GM18858 (cell line): ENCODE data around the gene SGK1.
"Not testable (repeated sequence)": the region's sequence is repeated elsewhere in the genome, so short reads cannot be mapped to it uniquely, and the experiment has no call there.

Source experiments
- ATAC-seq: cut with Tn5 transposase; IDR thresholded peaks from one replicate; pipeline ENCODE4 v1.9.1; 2021; ENCODE audit not compliant: unreplicated experiment

SGK1 gene

DNA sequence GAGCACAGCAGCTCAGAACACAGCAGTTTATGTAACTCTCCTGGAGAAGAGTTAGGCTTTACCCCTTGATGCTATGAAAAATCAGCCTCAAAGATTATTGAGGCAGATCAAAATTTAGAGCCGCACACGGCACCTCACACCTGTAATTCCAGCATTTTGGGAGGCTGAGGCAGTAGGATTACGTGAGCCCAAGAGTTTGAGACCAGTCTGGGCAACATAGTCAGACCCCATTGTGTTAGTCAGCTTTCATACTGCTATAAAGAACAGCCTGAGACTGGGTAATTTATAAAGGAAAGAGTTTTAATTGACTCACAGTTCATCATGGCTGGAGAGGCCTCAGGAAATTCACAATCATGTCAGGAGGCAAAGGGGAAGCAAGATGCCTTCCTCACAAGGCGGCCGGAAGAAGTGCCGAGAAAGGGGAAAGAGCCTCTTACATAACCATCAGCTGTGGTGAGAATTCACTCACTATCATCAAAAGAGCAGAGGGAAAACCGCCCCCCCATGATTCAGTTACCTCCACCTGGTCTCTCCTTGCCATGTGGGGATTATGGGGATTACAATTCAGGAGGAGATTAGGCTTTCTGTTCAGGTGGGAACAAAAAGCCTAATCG is 87.7 kb downstream of the SGK1 start:
- ATAC-seq, result no peak

DNA sequence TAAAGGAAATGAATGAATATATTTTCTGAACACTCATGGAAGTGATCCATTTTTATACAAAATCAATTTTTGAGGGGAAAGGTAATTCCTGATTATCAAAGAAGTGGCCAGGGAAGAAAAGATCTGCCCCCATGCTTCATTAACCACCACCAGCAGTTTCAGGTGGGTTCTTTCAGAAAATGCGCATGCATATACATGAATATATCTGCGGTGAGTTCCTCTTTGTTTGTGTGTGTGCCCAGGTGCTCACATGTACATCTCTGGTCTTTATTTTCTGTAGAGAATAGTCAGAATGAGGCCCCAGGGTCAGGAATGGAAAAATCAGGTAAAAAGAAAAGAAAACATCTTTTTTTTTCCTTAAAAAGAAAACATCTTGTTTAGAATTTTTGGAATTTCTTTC is 88.4 kb downstream of the SGK1 start:
- no peak for ATAC-seq

DNA sequence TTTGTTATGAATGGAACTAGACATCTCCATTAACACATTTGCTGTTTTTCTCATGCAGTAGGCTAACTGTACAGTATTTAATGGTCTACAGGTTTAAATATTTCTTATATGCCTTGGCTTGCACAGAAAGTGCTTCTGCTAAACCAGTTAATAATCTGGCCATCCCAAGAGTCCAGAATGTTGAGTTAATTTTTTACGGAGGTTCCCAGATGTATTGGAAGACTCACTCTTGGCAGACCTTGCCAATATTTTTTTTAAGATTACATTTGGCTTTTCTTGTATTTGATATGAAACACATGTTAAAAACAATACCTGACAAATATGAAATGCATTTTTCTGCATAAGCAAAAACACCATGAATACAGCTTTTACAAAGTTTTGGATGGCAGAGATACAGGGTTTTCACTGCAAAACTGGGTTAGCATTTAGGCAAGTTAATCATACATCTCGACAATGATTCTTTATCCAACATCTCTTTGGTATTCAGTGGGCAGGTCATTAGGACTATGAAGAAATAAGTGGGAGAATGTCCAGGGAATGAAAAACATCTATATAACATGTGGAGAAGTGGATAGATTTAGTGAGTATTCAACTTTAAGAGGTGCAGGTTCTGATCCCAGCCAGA is 94.0 kb downstream of the SGK1 start:
- no peak for ATAC-seq

DNA sequence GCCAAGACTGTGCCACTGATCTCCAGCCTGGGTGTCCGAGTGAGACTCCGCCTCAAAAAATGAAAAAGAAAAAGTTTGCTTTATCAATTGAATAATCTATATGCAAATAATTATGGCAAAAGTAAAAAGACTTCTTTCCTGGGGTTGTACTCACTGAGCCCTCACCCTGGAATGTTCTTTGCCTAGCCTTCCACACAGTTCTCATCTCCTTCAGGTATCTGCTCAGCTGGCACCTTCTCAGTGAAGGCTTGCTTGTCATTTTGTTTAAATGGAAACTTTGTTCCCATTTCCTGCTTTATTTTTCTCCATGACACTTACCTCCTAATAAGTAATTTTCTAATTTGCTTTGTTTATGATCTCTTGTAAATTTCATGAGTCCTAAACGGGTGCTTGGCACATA is 96.7 kb downstream of the SGK1 start:
- ATAC-seq, result no peak

DNA sequence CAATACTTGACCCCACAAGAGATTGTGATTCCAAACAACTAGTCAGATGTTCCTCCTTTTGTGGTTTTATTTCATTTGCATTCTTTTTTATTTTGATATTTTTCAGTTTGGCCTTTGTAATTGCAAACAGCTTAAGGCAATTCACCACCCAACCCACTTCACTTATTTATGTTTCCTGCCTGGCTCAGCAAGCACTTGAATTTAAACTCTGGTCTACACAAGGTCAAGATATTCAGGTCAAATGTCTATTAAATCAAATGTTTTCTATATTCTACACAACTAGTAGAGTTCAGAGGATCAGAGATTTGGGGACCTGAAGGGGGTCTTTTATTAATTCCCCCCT is 100.1 kb downstream of the SGK1 start:
- no peak for ATAC-seq

DNA sequence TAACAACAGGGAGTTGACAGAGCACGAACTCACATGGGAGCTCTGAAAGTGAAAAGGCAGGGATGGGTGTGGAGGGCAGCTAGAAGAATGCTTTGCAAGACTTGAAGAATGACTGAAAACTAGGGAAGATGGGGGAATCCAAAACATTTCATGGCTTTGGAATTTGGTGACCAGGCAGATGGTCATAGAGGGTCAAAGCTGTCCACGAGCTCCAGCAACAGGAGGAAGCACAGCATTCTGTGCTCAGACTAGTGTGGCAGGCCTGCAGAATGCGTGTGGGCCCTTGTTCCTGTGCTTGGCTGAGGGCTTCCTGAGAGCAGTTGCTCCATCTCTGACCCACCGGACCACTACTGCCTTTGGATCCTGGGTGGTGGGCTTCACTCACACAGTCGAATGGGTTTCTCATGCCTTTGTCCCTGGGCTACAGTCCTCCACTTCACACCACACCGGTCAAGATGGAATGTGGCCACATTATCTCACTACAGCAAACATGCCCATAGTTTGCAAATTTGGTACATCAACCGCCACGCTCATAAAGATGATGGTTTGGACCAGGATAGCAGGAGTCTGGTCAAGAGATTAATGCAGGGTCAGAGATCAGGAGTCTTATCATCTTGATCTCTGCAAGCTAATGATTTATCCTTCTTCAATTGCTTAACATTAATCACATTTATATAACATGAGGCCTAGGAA is 100.7 kb downstream of the SGK1 start:
- ATAC-seq, result no peak

DNA sequence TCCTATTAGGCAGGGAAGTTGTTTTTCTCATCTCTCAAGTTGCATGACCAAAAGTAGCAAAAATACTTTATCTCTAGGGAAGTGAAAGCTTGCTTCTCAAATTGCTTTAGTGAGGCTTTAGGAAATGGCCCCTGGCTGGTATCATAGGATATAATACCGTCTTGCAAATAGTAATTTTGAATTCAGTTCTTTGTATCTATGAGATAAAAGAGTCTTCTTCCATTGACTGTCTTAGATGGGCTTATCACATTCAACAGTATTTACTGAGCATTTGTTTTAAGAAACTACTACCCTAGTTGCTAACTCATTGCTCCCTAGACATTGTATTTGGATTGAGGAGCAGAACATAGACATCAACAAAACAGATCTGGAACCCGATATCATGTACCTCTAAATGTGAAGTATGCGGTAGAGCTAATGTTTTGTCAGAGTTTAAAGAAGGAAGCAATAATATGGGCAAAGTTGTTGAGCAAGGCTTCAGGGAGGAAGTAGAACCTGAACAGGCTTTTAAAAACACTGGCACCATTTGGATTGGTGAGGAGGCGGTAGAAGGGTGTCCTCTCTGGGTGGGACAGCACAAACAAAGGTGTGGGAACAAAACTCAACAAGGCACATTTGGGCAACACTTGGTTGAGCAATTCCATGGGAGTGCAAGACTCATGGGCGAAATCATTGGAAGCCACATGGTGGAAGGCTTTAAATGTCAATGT is 101.5 kb downstream of the SGK1 start:
- no peak for ATAC-seq

DNA sequence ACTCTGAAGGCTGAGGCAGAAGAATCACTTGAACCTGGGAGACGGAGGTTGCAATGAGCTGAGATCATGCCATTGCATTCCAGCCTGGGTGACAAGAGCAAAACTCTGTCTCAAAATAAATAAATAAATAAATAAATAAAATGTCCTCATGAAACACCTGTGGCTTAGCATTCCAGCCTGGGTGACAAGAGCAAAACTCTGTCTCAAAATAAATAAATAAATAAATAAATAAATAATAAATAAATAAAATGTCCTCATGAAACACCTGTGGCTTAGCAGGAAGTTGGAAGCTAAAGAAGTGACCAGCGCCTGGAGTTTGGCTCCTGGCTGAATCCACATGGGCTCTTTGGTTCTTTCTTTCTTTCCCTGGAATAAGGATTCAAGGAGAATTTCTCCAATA is 104.5 kb downstream of the SGK1 start:
- not testable (repeated sequence) for ATAC-seq

DNA sequence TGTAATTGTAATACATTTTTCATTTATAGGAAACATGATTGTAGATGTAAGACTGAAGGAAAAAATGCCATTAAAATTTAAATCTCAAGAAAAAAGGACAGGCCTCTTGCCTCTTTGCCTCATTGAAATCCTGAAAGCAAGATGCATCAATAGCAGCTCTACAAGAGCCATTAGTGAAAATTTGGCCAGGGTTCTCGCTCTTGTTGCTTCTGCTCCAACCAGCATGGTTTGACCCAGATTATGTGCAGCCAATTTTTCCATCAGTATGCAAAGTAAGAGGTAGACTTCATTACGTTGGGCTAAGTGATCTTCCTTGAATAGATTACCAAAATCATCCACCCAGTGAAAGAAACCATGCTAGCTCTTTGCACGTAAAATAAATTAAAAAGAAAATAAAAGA is 106.6 kb downstream of the SGK1 start:
- ATAC-seq, result no peak

DNA sequence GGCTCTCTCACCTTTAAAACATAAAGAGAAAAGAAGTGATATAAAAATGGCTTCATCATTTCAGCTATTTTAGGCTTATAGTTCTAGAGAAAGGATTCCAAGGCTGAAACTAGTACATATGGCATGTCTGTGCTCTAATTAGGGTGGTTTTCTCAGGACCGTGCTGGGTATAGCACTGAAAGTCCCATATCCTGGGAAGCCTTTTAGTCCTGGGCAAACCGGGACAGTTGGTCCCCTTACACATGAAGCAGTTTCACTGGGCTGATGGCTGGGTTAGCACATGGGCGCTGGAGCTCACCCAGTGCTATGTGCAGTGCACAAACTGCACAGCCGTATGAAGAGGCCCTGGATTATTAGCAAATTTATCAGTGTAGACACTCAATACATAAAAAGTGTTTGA is 110.5 kb downstream of the SGK1 start:
- ATAC-seq, result no peak

DNA sequence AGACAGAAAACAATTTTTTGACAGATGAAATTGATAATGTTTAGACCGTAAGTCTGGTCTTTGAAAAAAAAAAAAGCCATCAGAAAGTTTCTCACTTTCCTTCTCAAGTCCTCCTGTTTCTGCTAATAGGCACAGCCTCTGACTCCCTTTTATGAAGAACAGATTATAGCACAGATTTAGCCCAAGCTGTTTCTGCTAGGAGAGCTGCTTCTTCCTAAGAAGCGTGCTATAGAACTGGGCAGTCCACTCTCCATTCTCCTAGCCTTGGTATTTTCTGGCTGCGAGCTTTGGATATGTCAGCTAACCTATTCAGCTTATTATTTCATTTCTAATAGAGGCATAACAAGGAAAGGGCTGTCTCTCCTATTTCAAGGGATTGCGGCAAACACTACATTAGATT is 112.5 kb downstream of the SGK1 start:
- no peak for ATAC-seq

DNA sequence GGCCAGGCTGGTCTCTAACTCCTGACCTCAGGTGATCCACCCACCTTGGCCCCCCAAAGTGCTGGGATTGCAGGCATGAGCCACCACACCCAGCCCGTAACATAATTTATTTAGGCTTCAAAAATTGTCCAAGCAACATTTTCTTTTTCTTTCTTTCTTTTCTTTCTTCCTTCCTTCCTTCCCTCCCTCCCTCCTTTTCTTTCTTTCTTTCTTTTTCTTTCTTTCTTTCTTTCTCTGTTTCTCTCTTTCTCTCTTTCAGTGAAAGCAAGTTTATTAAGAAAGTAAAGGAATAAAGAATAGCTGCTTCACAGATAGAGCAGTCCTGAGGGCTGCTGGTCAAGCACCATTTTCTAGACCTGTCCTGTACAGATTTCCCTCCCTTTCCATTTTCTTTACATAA is 113.2 kb downstream of the SGK1 start:
- not testable (repeated sequence) for ATAC-seq

DNA sequence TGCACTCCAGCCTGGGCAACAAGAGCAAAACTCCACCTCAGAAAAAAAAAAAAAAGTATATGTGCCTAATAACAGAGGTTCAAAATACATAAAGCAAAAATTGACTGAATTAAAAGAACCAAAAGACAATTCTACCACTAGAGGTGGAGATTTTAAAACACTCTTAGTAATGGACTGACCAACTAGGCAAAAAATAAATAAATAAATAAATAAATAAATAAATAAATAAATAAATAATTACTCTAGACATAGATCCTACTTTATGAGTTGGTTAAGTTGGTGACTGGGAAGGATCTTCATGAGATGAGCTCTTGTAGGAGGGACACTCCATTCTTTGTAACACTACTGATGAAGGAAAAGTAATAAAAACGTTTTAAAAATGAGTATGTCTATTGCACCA is 113.9 kb downstream of the SGK1 start:
- no peak for ATAC-seq

DNA sequence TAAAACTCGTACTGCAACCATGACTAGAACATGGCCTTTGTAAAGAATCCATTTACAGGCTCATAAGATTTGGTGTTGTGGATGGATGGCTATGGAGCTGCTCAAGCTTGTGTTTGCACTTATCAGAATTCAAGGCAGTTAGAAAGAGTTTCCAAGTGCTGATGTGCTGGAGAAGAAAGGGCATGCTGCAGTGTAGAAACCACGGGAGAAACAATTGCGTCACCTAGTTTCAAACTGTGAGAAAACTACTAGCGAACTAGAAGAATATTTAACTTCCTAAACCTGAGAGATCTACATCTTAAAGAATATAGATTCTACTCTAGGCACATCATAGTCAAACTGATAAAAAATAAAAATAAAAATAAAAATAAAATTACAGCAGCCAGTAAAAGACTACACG is 116.2 kb downstream of the SGK1 start:
- no peak for ATAC-seq

DNA sequence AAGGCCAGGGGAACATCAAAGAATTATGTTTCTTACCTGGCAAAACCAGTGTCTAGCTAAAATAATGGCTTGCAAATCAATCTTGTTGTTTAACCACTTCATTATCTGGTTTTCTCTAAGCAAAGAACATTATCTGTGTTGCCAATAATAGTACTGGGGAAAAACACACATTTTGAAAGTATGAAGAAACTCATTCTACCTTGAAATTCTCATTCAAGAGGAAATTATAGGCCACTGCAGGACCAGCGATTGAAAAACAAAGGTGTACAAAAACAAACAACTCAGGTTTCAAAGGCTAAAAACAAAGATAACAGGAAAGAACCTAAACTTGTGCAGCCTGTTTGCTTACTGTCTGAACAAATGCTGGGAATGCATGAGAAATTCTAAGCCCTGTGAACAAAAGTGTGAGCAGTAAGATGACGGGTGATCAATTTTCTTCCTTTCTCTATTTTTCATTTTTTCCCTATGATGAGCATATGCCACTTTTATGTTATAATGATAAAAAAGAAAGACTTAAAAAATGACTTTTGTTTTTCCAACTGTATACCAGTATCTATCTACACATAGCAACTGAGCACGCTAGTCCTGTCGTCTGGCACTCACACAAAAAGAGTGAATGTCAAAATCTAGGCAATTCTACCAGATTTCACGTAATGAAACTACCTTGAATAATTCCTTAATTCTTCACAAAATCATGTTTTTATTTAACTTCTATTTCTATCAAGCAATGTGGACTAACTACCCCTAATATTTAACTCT is 117.9 kb downstream of the SGK1 start:
- no peak for ATAC-seq

DNA sequence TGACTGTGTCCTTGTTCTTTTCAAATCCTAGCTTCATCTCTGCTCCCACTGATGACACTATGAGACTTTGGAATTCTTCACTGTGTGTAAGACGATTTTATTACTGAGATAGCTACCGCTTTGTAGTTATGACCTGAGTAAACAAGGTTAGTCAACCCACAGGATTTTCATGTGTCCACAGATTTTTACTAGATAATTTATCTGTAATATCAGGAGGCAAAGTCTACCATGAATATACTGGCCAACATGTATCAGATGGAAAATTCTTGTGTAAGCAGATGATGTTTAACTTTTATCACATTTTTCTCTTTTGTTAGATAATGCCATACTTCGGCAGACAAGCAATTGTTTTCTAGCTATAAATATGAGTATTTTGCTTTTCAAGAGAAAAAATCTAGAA is 119.8 kb downstream of the SGK1 start:
- ATAC-seq, result no peak

DNA sequence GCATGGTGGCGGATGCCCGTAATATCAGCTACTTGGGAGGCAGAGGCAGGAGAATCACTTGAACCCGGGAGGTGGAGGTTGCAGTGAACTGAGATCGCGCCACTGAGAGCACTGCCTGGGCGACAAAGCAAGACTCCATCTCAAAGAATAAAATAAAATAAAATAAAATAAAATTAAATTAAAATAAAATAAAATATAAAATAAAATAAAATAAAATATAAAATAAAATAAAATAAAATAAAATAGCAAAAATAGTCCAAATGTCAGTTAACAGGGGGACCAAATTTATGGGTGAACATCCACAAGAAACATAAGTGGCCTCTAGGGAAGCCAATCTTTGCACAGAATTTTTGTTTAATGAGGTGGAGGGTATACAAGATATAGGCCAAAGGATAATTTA is 120.2 kb downstream of the SGK1 start:
- not testable (repeated sequence) for ATAC-seq

DNA sequence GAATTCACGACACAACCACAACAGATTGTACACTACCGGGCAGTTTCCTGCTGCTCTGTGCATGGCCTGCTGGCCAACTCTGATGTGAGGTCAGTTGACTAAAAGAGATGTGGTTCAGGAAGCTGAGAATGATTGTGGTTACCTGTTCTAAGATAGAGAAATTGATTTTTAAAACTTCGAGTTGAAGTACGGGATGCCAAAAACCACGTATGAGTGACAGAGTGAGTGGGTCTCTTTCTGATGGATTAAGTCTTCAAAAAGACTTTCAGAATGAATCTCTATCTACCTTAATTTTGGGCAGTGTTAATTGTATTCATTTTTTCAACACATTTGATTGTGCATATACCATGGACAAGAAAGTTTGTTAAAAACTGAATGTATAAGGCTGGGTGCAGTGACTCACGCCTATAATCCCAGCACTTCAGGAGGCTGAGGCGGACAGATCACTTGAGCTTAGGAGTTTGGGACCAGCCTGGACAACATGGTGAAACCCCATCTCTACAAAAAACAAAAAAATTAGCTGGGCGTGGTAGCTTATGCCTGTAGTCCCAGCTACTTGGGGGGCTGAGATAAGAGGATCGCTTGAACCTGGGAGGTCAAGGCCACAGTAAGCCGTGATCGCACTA is 121.2 kb downstream of the SGK1 start:
- peak; percentile 66 for ATAC-seq

DNA sequence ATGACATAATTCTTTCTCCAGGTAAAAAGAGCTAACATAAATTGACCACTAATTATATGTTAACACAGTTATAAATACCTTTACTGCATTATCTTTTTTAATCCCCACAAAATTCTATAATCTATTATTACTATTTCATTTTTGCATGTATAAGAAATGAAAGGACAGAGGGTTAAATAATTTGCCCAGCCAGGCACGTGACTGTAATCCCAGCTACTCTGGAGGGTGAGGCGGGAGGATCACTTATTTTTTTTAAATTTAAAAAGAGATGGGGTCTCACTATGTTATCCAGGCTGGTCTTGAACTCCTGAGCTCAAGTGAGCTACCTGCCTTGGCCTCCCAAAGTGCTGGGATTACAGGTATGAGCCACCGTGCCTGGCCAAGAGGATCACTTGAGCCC is 121.9 kb downstream of the SGK1 start:
- ATAC-seq, result no peak

DNA sequence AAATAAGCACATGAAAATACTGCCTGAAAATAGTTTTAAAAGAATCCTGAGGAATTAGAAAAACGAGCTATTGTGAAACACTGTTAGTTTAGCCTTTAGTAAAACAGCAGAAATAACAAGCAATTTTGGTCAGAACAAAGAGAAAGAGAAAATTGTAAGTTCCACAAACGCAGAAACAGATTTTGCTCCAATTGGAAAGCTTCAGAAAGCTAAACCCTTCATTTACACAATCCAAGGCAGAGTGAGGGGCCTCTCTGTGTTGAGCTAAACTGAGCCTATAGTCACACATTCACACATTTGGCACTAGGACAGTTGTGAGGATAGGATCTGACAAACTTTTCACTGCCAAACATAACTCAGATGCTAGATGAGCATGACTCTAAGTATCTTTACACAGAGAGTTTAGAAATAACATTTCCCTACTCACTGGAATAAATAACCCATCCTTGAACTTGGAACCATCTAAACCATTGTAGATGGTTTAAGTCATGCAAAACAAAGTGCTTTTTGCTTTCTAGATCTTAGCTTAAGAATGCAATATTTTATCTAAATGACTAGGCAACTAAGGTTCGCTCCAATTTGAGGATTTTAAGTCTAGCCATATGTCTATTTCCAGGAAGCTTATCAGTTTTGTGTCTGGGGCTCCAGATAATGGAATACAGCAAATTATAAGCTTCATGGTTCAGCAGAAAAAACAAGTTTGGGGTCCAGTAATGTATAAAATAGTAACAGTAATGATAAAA is 122.6 kb downstream of the SGK1 start:
- no peak for ATAC-seq
